HFFc6 (cell line): ENCODE results near the gene RBM20. TPM values are rescaled to one million over a fixed set of nuclear protein-coding genes. Genes with fewer than 3 reads are reported as not detected.

ENCODE experiments used
- DNase-seq: peaks from one replicate; pipeline ENCODE4 v3.0.0-alpha.2; 2018
- H3K27ac Mint-ChIP-seq: 2 replicates; pipeline ENCODE4 v1.8.0; 2020; ENCODE audit warnings: mild to moderate bottlenecking, mixed read lengths
- H3K27me3 Mint-ChIP-seq: 2 replicates; pipeline ENCODE4 v1.8.0; 2021; ENCODE audit warnings: mild to moderate bottlenecking, moderate library complexity, mixed read lengths; ENCODE audit not compliant: insufficient read depth
- H3K36me3 Mint-ChIP-seq: 2 replicates; pipeline ENCODE4 v1.8.0; 2021; ENCODE audit warnings: low read depth, mixed read lengths
- H3K4me1 Mint-ChIP-seq: 2 replicates; pipeline ENCODE4 v1.8.0; 2020; ENCODE audit warnings: low read depth, mixed read lengths
- H3K4me3 Mint-ChIP-seq: 2 replicates; pipeline ENCODE4 v1.8.0; 2020; ENCODE audit warnings: mild to moderate bottlenecking, moderate library complexity, mixed read lengths
- H3K9me3 Mint-ChIP-seq: 2 replicates; pipeline ENCODE4 v1.8.0; 2020; ENCODE audit warnings: mild to moderate bottlenecking, mixed read lengths
- total RNA-seq, 6 experiments: library from RNA; stranded (reverse); fragmentation: NEBNext Ultra II Directional; extraction: Animal tissue kit (Norgen Biotek cat#: 25700); gene quantifications; 2 replicates in 1 of 6; 3 replicates in 5 of 6; pipeline ENCODE4 v1.2.3, GENCODE V29; 2021
- TF ChIP-seq, protein P1 (sequence below): fragments of 200-600 bp; sonication (generic); IDR thresholded peaks from 2 replicates; pipeline ENCODE4 v1.5.0; 2021; ENCODE audit warnings: antibody characterized with exemption, mild to moderate bottlenecking

Gene RBM20
- total RNA-seq, 6 experiments from 2014 or later: not detected

DNA sequence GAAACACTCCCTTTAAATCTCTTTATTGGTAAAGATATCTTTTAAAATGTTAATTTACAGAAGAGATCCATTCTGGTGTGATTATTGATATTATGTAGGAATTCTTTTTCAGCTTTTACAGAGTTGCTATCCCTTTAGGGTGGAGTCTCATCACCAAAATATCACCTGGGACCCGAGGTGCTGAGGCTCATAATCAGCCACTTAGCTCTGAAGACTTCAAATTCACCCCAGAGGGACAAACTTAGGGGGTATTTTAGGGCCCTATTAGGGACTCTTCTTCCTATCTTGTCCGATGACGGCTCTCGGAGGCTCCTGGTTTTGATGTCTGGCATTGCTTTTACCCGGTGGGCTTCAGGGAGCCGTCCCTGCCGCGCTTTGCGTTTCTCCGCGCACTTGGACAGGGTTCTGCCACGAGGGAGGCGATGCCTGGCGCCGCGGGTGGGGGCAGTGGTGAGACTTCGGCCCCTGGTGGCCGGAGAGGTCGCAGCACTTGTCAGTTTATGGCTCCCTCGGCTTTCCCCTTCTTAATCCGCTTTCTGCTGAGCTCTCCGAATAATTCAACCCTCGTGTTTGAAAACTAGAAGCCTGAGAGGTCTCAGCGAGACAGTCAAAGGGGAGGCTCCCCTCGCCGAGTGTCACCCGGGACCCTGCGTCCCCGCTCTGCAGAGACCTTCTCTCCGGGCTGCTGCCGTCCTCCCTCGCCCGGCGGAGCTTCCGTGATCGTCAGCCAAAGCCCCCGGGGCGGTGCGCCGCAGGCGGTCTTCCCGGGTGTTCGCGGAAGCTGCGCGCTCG lies 27.8 kb downstream of the RBM20 start:
- Mint-ChIP-seq H3K36me3 (no peaks in the 10 kb centered on the region), H3K9me3 (no peaks in the 10 kb centered on the region), H3K27me3 (peaks cover 43% of the 10 kb centered on the region), H3K4me3 (peak overlapping the region; percentile 86), H3K4me1 (peaks cover 5% of the 10 kb centered on the region), H3K27ac (no peak overlapping the region)
- peak; percentile 53 for DNase-seq
- TF ChIP-seq, protein P1, sequence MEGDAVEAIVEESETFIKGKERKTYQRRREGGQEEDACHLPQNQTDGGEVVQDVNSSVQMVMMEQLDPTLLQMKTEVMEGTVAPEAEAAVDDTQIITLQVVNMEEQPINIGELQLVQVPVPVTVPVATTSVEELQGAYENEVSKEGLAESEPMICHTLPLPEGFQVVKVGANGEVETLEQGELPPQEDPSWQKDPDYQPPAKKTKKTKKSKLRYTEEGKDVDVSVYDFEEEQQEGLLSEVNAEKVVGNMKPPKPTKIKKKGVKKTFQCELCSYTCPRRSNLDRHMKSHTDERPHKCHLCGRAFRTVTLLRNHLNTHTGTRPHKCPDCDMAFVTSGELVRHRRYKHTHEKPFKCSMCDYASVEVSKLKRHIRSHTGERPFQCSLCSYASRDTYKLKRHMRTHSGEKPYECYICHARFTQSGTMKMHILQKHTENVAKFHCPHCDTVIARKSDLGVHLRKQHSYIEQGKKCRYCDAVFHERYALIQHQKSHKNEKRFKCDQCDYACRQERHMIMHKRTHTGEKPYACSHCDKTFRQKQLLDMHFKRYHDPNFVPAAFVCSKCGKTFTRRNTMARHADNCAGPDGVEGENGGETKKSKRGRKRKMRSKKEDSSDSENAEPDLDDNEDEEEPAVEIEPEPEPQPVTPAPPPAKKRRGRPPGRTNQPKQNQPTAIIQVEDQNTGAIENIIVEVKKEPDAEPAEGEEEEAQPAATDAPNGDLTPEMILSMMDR: peak; percentile 88

DNA sequence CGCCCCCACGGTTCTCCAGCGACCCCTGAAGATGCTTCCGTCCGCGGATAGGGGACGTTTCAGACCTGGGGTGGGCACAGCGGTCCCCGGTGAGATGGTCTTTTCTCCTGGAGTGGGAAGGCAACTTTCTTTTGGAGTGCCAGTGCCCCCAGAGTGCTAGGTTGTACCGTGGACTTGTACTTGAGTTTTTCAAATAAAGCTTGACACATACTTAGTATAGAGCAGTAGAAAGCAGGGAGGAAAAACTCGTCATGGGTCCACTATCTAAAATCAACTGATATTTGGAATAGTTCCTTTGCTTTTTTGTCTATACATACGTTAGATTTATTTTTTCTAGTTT lies 28.4 kb downstream of the RBM20 start:
- peak overlapping the region; percentile 86 for H3K4me3 Mint-ChIP-seq
- peaks cover 5% of the 10 kb centered on the region for H3K4me1 Mint-ChIP-seq
- DNase-seq: no peak
- no peaks in the 10 kb centered on the region for H3K36me3 Mint-ChIP-seq
- no peak overlapping the region for H3K27ac Mint-ChIP-seq
- H3K9me3 Mint-ChIP-seq: no peaks in the 10 kb centered on the region
- peaks cover 45% of the 10 kb centered on the region for H3K27me3 Mint-ChIP-seq
- TF ChIP-seq, protein P1: no peak

DNA sequence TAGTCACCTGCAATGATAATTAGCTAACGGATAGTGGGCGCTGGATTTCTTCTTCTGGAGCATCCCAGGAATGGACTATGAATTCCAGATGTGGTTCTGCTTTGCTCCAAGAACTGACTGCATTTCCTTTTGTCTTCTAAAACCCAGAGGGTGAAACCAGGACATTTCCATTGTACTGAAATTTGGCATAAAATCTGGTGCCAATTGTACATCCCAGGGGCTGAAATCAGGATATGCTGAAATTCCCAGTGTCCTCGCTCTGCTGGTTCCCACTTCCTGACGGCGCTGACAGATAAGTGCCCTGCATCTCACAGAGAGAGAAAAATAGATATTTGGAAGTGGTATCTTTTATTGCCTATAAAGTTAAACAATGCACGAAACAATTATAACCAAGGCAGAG lies 31.9 kb downstream of the RBM20 start:
- H3K9me3 Mint-ChIP-seq: no peaks in the 10 kb centered on the region
- no peak for DNase-seq
- peaks cover 5% of the 10 kb centered on the region for H3K4me1 Mint-ChIP-seq
- peaks cover 47% of the 10 kb centered on the region for H3K27me3 Mint-ChIP-seq
- no peak overlapping the region for H3K4me3 Mint-ChIP-seq
- no peaks in the 10 kb centered on the region for H3K36me3 Mint-ChIP-seq
- no peak overlapping the region for H3K27ac Mint-ChIP-seq
- TF ChIP-seq, protein P1: no peak

DNA sequence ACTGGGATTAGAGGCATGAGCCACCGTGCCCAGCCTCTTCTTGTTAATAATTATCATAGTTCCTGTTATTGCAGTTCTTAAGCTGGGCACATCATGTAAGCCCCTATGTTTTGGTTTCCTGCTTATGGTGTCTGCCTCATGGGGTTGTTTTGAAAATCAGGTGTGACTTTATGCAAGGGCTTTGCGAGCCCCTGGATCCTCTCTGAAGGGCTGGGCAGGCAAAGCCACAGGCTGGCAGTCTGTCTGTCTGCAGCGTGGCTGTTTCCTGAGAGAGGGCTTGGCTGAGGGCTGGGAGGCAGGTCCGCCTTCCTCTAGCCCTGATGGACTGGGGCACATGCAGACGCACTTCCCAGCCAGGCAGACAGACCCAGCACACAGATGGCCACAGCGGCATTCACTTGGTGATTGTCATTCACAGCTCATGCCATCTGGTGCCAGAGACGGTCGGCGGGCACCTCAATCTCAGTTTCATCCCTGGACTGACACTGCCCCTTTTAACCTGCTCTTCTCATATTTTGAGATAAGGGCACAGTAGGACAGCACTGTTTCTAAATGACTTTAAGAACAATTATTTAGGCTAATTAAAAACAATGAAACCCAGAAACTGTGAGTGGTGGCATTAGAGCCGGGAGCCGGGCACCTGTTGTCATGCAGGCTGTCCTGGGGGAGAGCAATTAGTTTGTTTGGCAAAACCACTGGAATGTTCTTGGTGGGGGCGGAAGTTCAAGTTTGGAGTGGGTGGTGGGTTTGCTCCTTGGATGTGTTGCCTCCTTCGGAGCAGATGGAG lies 35.5 kb downstream of the RBM20 start:
- H3K4me1 Mint-ChIP-seq: peaks cover 2% of the 10 kb centered on the region; the same call in 1 of the 2 replicates
- no peak overlapping the region for H3K27ac Mint-ChIP-seq
- H3K9me3 Mint-ChIP-seq: no peaks in the 10 kb centered on the region
- H3K4me3 Mint-ChIP-seq: no peak overlapping the region
- no peak for DNase-seq
- no peaks in the 10 kb centered on the region for H3K36me3 Mint-ChIP-seq
- H3K27me3 Mint-ChIP-seq: peaks cover 58% of the 10 kb centered on the region
- TF ChIP-seq, protein P1: no peak

DNA sequence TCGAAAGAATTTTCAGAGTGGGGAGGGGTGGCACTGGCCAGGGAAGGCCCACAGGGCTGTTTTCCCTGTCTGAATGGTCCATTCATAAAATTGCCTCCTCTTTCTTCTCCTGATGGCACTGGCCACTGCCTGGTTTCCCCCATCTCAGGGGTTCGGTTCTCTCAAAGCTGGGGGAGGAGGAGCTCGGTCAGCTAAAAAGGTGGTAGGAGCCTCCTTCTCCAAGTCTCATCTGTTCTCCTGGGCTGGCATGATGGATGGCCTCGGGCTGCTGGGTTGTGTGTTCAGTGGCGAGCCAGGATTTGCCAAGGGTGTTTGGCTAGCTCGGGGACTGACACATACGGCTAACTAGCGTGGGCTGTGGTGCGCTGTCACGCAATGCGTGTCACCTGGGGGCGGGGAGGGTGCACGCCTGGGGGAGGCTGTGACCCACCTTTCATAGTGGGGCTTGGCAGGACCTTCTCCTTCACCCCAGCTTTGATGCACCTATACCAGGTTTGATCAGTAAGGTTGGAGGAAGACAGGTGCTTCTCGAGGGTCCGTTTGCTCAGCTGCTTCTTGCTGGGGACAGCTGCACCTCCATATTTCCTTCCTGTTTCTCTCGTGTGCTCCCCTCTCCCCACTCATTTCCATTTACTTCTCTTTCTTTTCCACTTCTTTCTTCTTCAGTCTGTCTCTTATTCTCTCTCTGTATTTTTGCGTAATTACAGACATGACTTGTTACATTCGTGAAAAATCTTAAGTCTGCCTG lies 36.3 kb downstream of the RBM20 start:
- Mint-ChIP-seq H3K36me3 (no peaks in the 10 kb centered on the region), H3K27me3 (peaks cover 55% of the 10 kb centered on the region), H3K4me3 (no peak overlapping the region), H3K27ac (no peak overlapping the region), H3K9me3 (no peaks in the 10 kb centered on the region), H3K4me1 (peaks cover 10% of the 10 kb centered on the region)
- TF ChIP-seq, protein P1: no peak
- no peak for DNase-seq
